ENCODE measurements around the gene FUT1.

DNA sequence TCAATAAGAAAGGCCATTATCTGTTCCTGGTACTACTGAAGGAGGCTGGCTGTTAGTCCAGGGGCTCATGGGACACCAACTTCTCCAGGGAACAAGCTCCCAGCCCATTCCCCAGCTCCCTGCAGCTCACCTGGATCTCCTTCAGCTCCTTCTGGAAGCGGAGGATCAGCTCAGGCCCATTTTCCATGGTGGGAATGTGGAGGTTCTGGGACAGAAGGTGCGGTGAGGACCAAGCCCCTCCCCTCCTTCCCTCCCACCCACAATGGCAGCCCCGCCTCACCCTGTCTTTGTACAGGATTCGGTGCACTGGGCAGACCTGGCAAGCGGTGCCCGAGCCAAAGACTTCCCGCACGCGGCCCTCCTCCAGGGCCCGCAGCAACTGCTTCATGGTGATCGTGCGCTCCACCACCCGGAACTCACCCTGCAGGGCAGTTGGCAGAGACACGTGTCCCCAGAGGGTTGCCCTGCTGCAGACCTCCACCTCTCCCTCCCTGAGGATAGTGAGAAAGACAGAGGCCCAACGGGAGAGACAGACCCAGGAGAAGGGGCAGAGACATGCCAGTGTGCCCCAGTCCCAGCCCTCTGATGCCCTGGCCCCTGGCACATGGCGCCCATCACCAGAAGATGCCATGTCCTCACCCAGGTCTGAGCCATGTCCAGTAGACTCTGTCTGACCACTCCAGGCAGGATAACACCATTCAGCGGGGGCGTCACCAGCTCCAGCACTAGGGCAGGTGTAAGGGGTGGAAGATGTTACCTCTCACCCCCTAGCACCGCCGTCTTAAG is 44.0 kb upstream of the FUT1 start:
- TF ChIP-seq POLR2AphosphoS5 (IDR thresholded peaks at IDR 0.05), result no peak
- TF ChIP-seq POLR2A (IDR thresholded peaks at IDR 0.05), result no peak

Measured in breast epithelium (tissue), 3 donors.